B cell (primary cell): Measurements from ENCODE around the gene RAB6B. TPM values are rescaled to one million over a fixed set of nuclear protein-coding genes. Genes with fewer than 3 reads are reported as not detected.
A peak's percentile ranks its signal among the peaks of the same experiment; 100 is the strongest.

Experiments
- ATAC-seq: fragments of 200-7000 bp; cut with Tn5 transposase; one replicate; pipeline ENCODE4 v1.10.0; 2021; ENCODE audit warnings: low read depth, mild to moderate bottlenecking, moderate number of reproducible peaks, moderate library complexity
- CTCF ChIA-PET: fragments of 350-600 bp; sonication (Branson Sonifier 250); formaldehyde crosslinking; loops from one replicate; lab custom pipeline; 2021; ENCODE audit warnings: antibody characterized with exemption, inconsistent platforms; lab: Charles Lee
- POLR2A ChIA-PET: fragments of 350-600 bp; sonication (Branson Sonifier 250); formaldehyde crosslinking; loops from one replicate; lab custom pipeline; 2021; ENCODE audit warnings: antibody characterized with exemption; lab: Charles Lee
- DNase-seq: peaks from one replicate; pipeline ENCODE4 v3.0.0; 2013
- H2AFZ ChIP-seq: 2 replicates; pipeline ENCODE4 v1.6.1; 2012; ENCODE audit warnings: mild to moderate bottlenecking, low read depth, low read length; ENCODE audit not compliant: insufficient read depth, poor library complexity, severe bottlenecking
- H3K27ac ChIP-seq, 2 donors: 1 replicate in 1 of 2; 2 replicates in 1 of 2; pipeline ENCODE4 v1.5.1; 2012 to 2013; ENCODE audit warnings: low read length in 2 of 2, mild to moderate bottlenecking in 2 of 2, moderate library complexity in 1 of 2
- H3K27me3 ChIP-seq, 4 experiments: fragments of 200-600 bp in 1 of 4; sonication (generic) in 1 of 4; replicated peaks in 1 of 4; 1 replicate in 2 of 4; 2 replicates in 2 of 4; pipeline versions ENCODE4 v1.6.1 to v1.7.0; 2013 to 2016; ENCODE audit warnings: low read length in 3 of 4, mild to moderate bottlenecking in 2 of 4, mixed read lengths in 1 of 4, moderate library complexity in 1 of 4; ENCODE audit not compliant: insufficient read depth in 4 of 4, control insufficient read depth in 3 of 4; ENCODE audit errors: control extremely low read depth in 1 of 4
- H3K36me3 ChIP-seq, 2 experiments: replicated peaks in 1 of 2; 1 replicate in 1 of 2; 2 replicates in 1 of 2; pipeline versions ENCODE4 v1.6.1 to v1.7.1; 2013; ENCODE audit warnings: low read length in 1 of 2; ENCODE audit not compliant: insufficient read depth in 2 of 2, control insufficient read depth in 1 of 2; ENCODE audit errors: control extremely low read depth in 1 of 2, extremely low read depth in 1 of 2
- H3K4me1 ChIP-seq, 2 donors: fragments of 200-600 bp in 1 of 2; sonication (generic) in 1 of 2; 1 replicate in 1 of 2; 2 replicates in 1 of 2; pipeline versions ENCODE4 v1.5.1 to v1.6.1; 2013 to 2017; ENCODE audit warnings: low read length in 2 of 2; ENCODE audit not compliant: control insufficient read depth in 2 of 2, insufficient read depth in 2 of 2
- H3K4me2 ChIP-seq: replicated peaks from 2 replicates; pipeline ENCODE3; 2012; ENCODE audit warnings: mild to moderate bottlenecking, low read depth, low read length; ENCODE audit not compliant: poor library complexity, severe bottlenecking
- H3K4me3 ChIP-seq, 5 experiments: fragments of 200-600 bp in 1 of 5; sonication (generic) in 1 of 5; 1 replicate in 3 of 5; 2 replicates in 2 of 5; pipeline versions ENCODE4 v1.5.1 to v1.7.0; 2011 to 2016; ENCODE audit warnings: low read length in 4 of 5, mild to moderate bottlenecking in 4 of 5, low read depth in 2 of 5, control low read depth in 1 of 5, moderate library complexity in 1 of 5; ENCODE audit not compliant: insufficient read depth in 1 of 5; ENCODE audit errors: control extremely low read depth in 1 of 5, extremely low read depth in 1 of 5
- H3K79me2 ChIP-seq: fragments of 200-600 bp; sonication (generic); one replicate; pipeline ENCODE4 v1.6.0; 2016; ENCODE audit warnings: low read length; ENCODE audit not compliant: control insufficient read depth, insufficient read depth
- H3K9ac ChIP-seq: fragments of 200-600 bp; sonication (generic); 2 replicates; pipeline ENCODE4 v1.6.1; 2017; ENCODE audit warnings: mild to moderate bottlenecking, low read length, moderate library complexity
- H3K9me3 ChIP-seq, 3 donors: one replicate each; pipeline versions ENCODE4 v1.6.1 to v1.7.1; 2013; ENCODE audit warnings: low read length in 2 of 3; ENCODE audit not compliant: control insufficient read depth in 2 of 3, insufficient read depth in 1 of 3; ENCODE audit errors: control extremely low read depth in 1 of 3
- H4K20me1 ChIP-seq: 2 replicates; pipeline ENCODE4 v1.6.0; 2012; ENCODE audit warnings: mild to moderate bottlenecking, low read length; ENCODE audit not compliant: insufficient read depth, control insufficient read depth, poor library complexity, severe bottlenecking
- H3K27ac Mint-ChIP-seq: one replicate; pipeline ENCODE4 v1.8.0; 2021; ENCODE audit warnings: mixed read lengths
- H3K27me3 Mint-ChIP-seq: one replicate; pipeline ENCODE4 v1.8.0; 2021; ENCODE audit warnings: mixed read lengths
- H3K4me1 Mint-ChIP-seq: one replicate; pipeline ENCODE4 v1.8.0; 2021; ENCODE audit warnings: mixed read lengths
- H3K4me3 Mint-ChIP-seq: one replicate; pipeline ENCODE4 v1.8.0; 2021; ENCODE audit warnings: mixed read lengths
- H3K9me3 Mint-ChIP-seq: one replicate; pipeline ENCODE4 v1.8.0; 2022; ENCODE audit warnings: mixed read lengths; ENCODE audit not compliant: insufficient read depth
- EZH2 ChIP-seq: IDR thresholded peaks from 2 replicates; pipeline ENCODE4 v1.6.1; 2012; ENCODE audit warnings: borderline replicate concordance, low read depth, mild to moderate bottlenecking, moderate library complexity, low read length; ENCODE audit not compliant: insufficient read depth, poor library complexity, severe bottlenecking
- WGBS: methylation state at CpG from one replicate; pipeline ENCODE4 v1.1.5; 2013; ENCODE audit warnings: missing lambda C conversion rate; ENCODE audit not compliant: insufficient coverage; 5-methylcytosine and 5-hydroxymethylcytosine counted together
- intact Hi-C: fragments of 100-400 bp; cut with micrococcal nuclease; formaldehyde crosslinking; loops from one replicate; pipeline ENCODE4 v1.10.0; 2022
- polyA minus RNA-seq: library from RNA; depleted of rRNA, polyadenylated mRNA; stranded (reverse); fragments of >200 nt; gene quantifications from 2 replicates; pipeline ENCODE4 v1.2.3, GENCODE V29; 2012
- polyA plus RNA-seq: library from polyadenylated mRNA; depleted of rRNA; stranded (reverse); fragments of >200 nt; gene quantifications from 2 replicates; pipeline ENCODE4 v1.2.3, GENCODE V29; 2012
- total RNA-seq, 2 donors: library from RNA; stranded (reverse); fragments of 120-200 nt in 1 of 2; gene quantifications; 1 replicate in 1 of 2; 2 replicates in 1 of 2; pipeline versions ENCODE4 v1.2.3 to v1.2.4, GENCODE V29; 2013 to 2022
- TF ChIP-seq, protein P1 (sequence below): fragments of 200-600 bp; IDR thresholded peaks from one replicate; pipeline ENCODE4 v1.8.0; 2022; ENCODE audit warnings: antibody characterized with exemption, mild to moderate bottlenecking

Gene RAB6B
- not detected in 2 replicates for total RNA-seq
- 0.19 TPM for total RNA-seq (2013)
- polyA plus RNA-seq: 0.04 TPM in 1 of 2 replicates, not detected in the other
- 0.07 and 0.17 TPM in 2 replicates for polyA minus RNA-seq

DNA sequence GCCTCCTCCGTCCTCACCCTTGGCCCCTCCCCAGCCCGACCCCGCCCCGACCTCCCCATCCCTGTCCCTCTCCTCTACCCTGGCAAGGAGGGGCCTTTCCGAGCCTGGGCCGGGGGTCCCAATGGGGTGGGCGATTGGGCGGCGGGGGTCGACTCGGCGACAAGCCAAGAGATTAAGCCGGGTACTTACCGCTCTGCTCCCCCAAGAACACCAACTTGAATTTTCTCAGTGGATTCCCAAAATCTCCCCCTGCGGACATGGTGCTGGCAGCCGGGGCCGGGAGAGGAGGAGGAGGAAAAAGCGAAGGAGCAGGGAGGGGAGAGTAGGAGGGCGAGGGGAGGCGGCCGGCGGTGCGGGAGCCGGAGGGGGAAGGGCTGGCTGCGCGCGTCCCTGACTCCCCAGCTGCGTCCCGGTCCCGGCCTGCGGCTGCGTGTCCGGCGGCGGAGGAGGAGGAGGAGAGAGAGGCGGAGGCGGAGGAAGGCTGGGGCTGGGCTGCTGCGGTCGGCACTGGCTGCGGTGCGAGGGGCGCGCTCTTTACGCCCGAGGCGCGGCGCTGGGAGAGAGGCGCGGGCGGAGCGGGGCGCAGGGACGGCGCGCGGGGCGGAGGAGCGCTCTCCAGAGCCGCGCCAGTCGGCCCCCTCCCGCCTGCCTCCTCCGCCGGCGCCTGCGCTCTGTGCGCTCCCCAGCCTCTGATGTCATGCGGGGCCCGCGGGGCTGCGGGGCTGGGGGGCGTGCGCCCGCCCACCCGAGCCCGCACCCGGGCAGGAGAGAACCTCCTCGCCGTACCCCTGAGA lies at the start of gene RAB6B:
Gene RAB6B, minus strand, starts transcription at position 675 of the 794 bp plus-strand sequence. Its CDS starts 416 bp downstream, at position 259.
- peaks cover 62% of the 10 kb centered on the region for H3K27me3 Mint-ChIP-seq
- Histone ChIP-seq H3K79me2 (no peaks in the 10 kb centered on the region), H3K9me3 (no peaks in the 10 kb centered on the region), H2AFZ (no peak within 1 kb of the TSS), H3K27me3 (peaks cover 0 to 31% (median 8%) of the 10 kb centered on the region in 4 experiments), H3K4me3 (no peak within 1 kb of the TSS), H4K20me1 (no peaks in the 10 kb centered on the region), H3K36me3 (no peaks in the 10 kb centered on the region), H3K4me1 (peaks cover 3% of the 10 kb centered on the region in 2 donors), H3K4me2 (peak within 1 kb of the TSS; percentile 55), H3K9ac (no peak within 1 kb of the TSS), H3K27ac (no peak within 1 kb of the TSS)
- DNase-seq: no peak
- no peak for ATAC-seq
- POLR2A ChIA-PET: no interaction called here
- H3K27ac Mint-ChIP-seq: no peak within 1 kb of the TSS
- intact Hi-C loops: no loop called here
- peaks cover 16% of the 10 kb centered on the region for H3K4me1 Mint-ChIP-seq
- H3K9me3 Mint-ChIP-seq: no peaks in the 10 kb centered on the region
- H3K4me3 Mint-ChIP-seq: peak within 1 kb of the TSS; percentile 61
- CTCF ChIA-PET: no interaction called here
- TF ChIP-seq, protein P1, sequence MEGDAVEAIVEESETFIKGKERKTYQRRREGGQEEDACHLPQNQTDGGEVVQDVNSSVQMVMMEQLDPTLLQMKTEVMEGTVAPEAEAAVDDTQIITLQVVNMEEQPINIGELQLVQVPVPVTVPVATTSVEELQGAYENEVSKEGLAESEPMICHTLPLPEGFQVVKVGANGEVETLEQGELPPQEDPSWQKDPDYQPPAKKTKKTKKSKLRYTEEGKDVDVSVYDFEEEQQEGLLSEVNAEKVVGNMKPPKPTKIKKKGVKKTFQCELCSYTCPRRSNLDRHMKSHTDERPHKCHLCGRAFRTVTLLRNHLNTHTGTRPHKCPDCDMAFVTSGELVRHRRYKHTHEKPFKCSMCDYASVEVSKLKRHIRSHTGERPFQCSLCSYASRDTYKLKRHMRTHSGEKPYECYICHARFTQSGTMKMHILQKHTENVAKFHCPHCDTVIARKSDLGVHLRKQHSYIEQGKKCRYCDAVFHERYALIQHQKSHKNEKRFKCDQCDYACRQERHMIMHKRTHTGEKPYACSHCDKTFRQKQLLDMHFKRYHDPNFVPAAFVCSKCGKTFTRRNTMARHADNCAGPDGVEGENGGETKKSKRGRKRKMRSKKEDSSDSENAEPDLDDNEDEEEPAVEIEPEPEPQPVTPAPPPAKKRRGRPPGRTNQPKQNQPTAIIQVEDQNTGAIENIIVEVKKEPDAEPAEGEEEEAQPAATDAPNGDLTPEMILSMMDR: no peak
- no peak for TF ChIP-seq EZH2
- WGBS: 1% methylated on average over 65 of the region's 80 CpGs
